Ishikawa (cell line): ENCODE data around the gene MORC1.

ENCODE experiments used
- CEBPB ChIP-seq: IDR thresholded peaks from 2 replicates; pipeline ENCODE4 v1.6.1; 2012
- CREB1 ChIP-seq: IDR thresholded peaks from 2 replicates; pipeline ENCODE4 v1.6.1; 2012; ENCODE audit warnings: low read depth
- EGR1 ChIP-seq: IDR thresholded peaks from 2 replicates; pipeline ENCODE4 v1.6.1; 2012
- EP300 ChIP-seq: IDR thresholded peaks from 2 replicates; pipeline ENCODE4 v1.6.1; 2012; ENCODE audit warnings: borderline replicate concordance
- FOXM1 ChIP-seq: IDR thresholded peaks from 2 replicates; pipeline ENCODE4 v1.6.1; 2012; ENCODE audit warnings: low read depth, borderline replicate concordance
- MAX ChIP-seq: IDR thresholded peaks from 2 replicates; pipeline ENCODE4 v1.6.1; 2012
- NFIC ChIP-seq: IDR thresholded peaks from 2 replicates; pipeline ENCODE4 v1.6.1; 2012
- RAD21 ChIP-seq: IDR thresholded peaks from 2 replicates; pipeline ENCODE4 v1.6.1; 2012; ENCODE audit warnings: low read depth
- REST ChIP-seq: IDR thresholded peaks from 2 replicates; pipeline ENCODE4 v1.6.1; 2012; ENCODE audit warnings: low read depth, mild to moderate bottlenecking
- TAF1 ChIP-seq: IDR thresholded peaks from 2 replicates; pipeline ENCODE4 v1.6.1; 2012; ENCODE audit warnings: low read depth, mild to moderate bottlenecking
- TCF12 ChIP-seq: IDR thresholded peaks from 2 replicates; pipeline ENCODE4 v1.6.1; 2012; ENCODE audit warnings: low read depth
- TEAD4 ChIP-seq: IDR thresholded peaks from 2 replicates; pipeline ENCODE4 v1.6.1; 2012
- USF1 ChIP-seq: IDR thresholded peaks from 2 replicates; pipeline ENCODE4 v1.6.1; 2012
- YY1 ChIP-seq: IDR thresholded peaks from 2 replicates; pipeline ENCODE4 v1.6.1; 2012; ENCODE audit warnings: low read depth
- ZBTB7A ChIP-seq: IDR thresholded peaks from 2 replicates; pipeline ENCODE4 v1.6.1; 2012; ENCODE audit warnings: low read depth

Gene MORC1

GRCh38 chr3:109125902-109126301 is 8.0 kb upstream of the MORC1 start:
- TF ChIP-seq REST: no peak
- TF ChIP-seq MAX: no peak
- no peak for TF ChIP-seq TAF1
- no peak for TF ChIP-seq YY1
- no peak for TF ChIP-seq TEAD4
- no peak for TF ChIP-seq NFIC
- TF ChIP-seq USF1: no peak
- TF ChIP-seq EGR1: no peak
- no peak for TF ChIP-seq RAD21
- TF ChIP-seq CREB1: no peak
- no peak for TF ChIP-seq EP300
- no peak for TF ChIP-seq ZBTB7A
- no peak for TF ChIP-seq FOXM1
- no peak for TF ChIP-seq CEBPB
- no peak for TF ChIP-seq TCF12

GRCh38 chr3:109122690-109123089 is 4.8 kb upstream of the MORC1 start:
- no peak for TF ChIP-seq YY1
- no peak for TF ChIP-seq EP300
- no peak for TF ChIP-seq TEAD4
- no peak for TF ChIP-seq EGR1
- no peak for TF ChIP-seq MAX

GRCh38 chr3:109118584-109118983 is 650 bp upstream of the MORC1 start:
- TF ChIP-seq TAF1: no peak
- no peak for TF ChIP-seq FOXM1
- no peak for TF ChIP-seq TCF12
- no peak for TF ChIP-seq USF1
- no peak for TF ChIP-seq EP300
- no peak for TF ChIP-seq CEBPB
- TF ChIP-seq NFIC: no peak
- TF ChIP-seq YY1: no peak
- no peak for TF ChIP-seq ZBTB7A
- no peak for TF ChIP-seq REST
- TF ChIP-seq EGR1: no peak
- TF ChIP-seq MAX: no peak
- TF ChIP-seq TEAD4: no peak
- no peak for TF ChIP-seq CREB1
- no peak for TF ChIP-seq RAD21

GRCh38 chr3:109116031-109116430 is 1.9 kb downstream of the MORC1 start:
- TF ChIP-seq EGR1 (no peak), ZBTB7A (no peak), TAF1 (no peak), USF1 (no peak), TEAD4 (no peak), CREB1 (no peak), YY1 (no peak), FOXM1 (no peak), NFIC (no peak), REST (no peak), CEBPB (no peak), TCF12 (no peak), RAD21 (no peak), EP300 (no peak)
